Measurements from ENCODE around the gene ELL2.

- no peak for TF ChIP-seq EZH2 (IDR thresholded peaks at IDR 0.05)
- no peak for TF ChIP-seq CTCF (IDR thresholded peaks at IDR 0.05)
- TF ChIP-seq EZH2phosphoT487 (IDR thresholded peaks at IDR 0.05) = no peak
Measured at GRCh38 chr5:95928724-95929253, 32.9 kb downstream of the ELL2 start.

Measured in neural progenitor cell (in vitro differentiated cells).